ACC112 (cell line): ENCODE data around the gene ADGRD1.
"Not testable (repeated sequence)": the region's sequence is repeated elsewhere in the genome, so short reads cannot be mapped to it uniquely, and the experiment has no call there.

Experiments used
- H2AFZ ChIP-seq: fragments of 200-600 bp; sonication (generic); one replicate; pipeline ENCODE4 v1.6.0; 2017; ENCODE audit warnings: antibody characterized with exemption, low read length; ENCODE audit not compliant: unreplicated experiment
- H3K27ac ChIP-seq: fragments of 200-600 bp; sonication (generic); 2 replicates; pipeline ENCODE4 v1.5.1; 2014; ENCODE audit warnings: low read depth, mild to moderate bottlenecking, antibody characterized with exemption, low read length, moderate library complexity
- H3K27me3 ChIP-seq: fragments of 200-600 bp; sonication (generic); 2 replicates; pipeline ENCODE4 v1.6.1; 2014; ENCODE audit warnings: mild to moderate bottlenecking, antibody characterized with exemption, low read length, moderate library complexity, mixed read lengths; ENCODE audit not compliant: insufficient read depth
- H3K36me3 ChIP-seq: fragments of 200-600 bp; sonication (generic); 2 replicates; pipeline ENCODE4 v1.6.1; 2016; ENCODE audit warnings: mild to moderate bottlenecking, antibody characterized with exemption, low read length, moderate library complexity, mixed read lengths; ENCODE audit not compliant: insufficient read depth
- H3K4me1 ChIP-seq: fragments of 200-600 bp; sonication (generic); one replicate; pipeline ENCODE4 v1.6.1; 2016; ENCODE audit warnings: low read length, mixed read lengths; ENCODE audit not compliant: insufficient read depth, unreplicated experiment, control insufficient read depth
- H3K4me3 ChIP-seq: fragments of 200-600 bp; sonication (generic); 2 replicates; pipeline ENCODE4 v1.5.1; 2014; ENCODE audit warnings: mild to moderate bottlenecking, low read depth, low read length
- H3K79me2 ChIP-seq: fragments of 200-600 bp; sonication (generic); one replicate; pipeline ENCODE4 v1.6.0; 2016; ENCODE audit warnings: low read length; ENCODE audit not compliant: control insufficient read depth, unreplicated experiment, insufficient read depth

ADGRD1 gene

DNA sequence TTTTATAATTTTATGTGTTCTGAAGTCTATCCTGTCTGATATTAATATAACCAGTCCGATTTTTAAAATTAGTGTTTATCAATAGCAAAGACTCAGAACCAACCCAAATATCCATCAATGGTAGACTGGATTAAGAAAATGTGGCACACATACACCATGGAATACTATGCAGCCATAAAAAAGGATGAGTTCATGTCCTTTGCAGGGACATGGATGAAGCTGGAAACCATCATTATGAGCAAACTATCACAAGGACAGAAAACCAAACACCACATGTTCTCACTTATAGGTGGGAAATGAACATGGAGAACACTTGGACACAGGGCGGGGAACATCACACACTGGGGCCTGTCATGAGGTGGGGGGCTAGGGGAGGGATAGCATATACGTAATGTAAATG lies 16.2 kb upstream of the ADGRD1 start:
- not testable (repeated sequence) for H3K4me1 ChIP-seq, H3K27me3 ChIP-seq, H3K4me3 ChIP-seq, H3K36me3 ChIP-seq, H3K79me2 ChIP-seq, H2AFZ ChIP-seq, H3K27ac ChIP-seq

DNA sequence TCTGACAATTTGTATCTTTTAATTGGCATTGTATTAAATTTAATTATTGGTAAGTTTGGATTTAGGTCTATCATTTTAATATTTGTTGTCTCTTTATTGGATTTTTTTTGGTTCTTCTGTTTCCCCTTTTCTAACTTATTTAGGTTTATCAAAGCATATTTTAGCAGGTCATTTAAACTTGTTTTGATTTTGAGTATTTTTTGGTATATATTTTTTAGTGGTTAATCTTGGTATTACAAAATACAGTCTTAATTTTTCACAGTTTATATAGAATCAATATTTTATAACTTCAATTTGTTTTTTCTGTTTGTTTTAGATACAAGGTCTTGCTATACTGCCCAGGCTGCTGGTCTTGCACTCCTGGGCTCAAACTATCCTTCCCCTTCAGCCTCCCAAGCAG lies 15.5 kb upstream of the ADGRD1 start:
- Histone ChIP-seq H3K4me3 (no peak overlapping the region), H3K79me2 (no peaks in the 10 kb centered on the region), H3K27ac (no peak overlapping the region), H2AFZ (no peak overlapping the region), H3K27me3 (no peaks in the 10 kb centered on the region), H3K4me1 (no peaks in the 10 kb centered on the region), H3K36me3 (no peaks in the 10 kb centered on the region)

DNA sequence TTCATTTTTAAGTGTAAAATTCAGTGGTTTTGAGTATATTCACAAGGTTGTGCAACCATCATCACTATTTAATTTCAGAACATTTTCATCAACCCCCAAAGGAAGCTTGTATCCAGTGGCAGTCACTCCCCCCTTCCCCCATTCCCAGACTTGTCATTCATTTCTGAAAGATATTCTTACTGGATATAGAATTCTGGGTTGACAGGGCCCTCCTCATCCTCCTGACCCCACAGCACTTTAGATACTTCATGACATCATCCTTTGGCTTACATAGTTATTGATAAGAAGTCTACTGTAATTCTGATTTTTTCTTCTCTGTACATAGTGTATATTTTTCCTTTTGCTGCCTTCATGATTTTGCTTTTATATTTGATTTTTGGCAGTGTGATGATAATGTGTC lies 8.8 kb upstream of the ADGRD1 start:
- H2AFZ ChIP-seq = no peak overlapping the region
- no peaks in the 10 kb centered on the region for H3K4me1 ChIP-seq
- H3K79me2 ChIP-seq = no peaks in the 10 kb centered on the region
- no peaks in the 10 kb centered on the region for H3K27me3 ChIP-seq
- H3K4me3 ChIP-seq = no peak overlapping the region
- no peaks in the 10 kb centered on the region for H3K36me3 ChIP-seq
- H3K27ac ChIP-seq = no peak overlapping the region

DNA sequence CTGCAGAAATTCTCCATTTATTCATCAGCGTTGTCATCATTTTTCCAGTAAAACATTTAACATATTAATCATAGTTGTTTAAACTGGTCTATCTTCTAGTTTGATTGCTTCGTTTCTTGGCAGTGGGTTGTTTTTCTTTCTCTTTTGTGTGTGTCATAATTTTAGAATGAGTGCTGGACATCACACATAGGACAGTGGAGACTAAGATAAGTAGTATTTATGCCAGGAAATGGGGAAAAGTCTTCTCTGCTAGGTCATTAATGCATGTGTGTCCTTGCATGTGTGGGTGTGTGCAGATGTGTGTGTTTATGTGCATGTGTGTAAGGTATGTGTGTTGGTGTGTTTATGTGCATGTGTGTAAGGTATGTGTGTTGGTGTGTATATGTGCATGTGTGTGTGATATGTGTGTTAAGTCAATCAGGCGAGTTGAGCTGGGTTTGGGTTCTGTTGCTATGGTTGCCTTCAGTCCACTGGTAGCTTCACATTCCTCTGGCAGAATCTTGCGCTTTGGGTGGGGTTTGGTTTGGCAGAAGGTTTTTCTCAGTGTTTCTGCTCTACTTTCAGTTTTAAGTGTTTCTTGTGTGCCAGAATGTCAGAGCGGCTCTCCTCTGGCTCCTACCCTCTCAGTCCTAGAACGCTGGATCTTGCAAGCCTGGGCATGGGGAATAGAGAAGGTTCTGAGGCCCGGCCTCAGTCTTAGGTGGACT lies 7.8 kb upstream of the ADGRD1 start:
- Histone ChIP-seq H3K27me3 (no peaks in the 10 kb centered on the region), H3K4me1 (no peaks in the 10 kb centered on the region), H2AFZ (no peak overlapping the region), H3K4me3 (no peak overlapping the region), H3K79me2 (no peaks in the 10 kb centered on the region), H3K27ac (no peak overlapping the region), H3K36me3 (no peaks in the 10 kb centered on the region)

DNA sequence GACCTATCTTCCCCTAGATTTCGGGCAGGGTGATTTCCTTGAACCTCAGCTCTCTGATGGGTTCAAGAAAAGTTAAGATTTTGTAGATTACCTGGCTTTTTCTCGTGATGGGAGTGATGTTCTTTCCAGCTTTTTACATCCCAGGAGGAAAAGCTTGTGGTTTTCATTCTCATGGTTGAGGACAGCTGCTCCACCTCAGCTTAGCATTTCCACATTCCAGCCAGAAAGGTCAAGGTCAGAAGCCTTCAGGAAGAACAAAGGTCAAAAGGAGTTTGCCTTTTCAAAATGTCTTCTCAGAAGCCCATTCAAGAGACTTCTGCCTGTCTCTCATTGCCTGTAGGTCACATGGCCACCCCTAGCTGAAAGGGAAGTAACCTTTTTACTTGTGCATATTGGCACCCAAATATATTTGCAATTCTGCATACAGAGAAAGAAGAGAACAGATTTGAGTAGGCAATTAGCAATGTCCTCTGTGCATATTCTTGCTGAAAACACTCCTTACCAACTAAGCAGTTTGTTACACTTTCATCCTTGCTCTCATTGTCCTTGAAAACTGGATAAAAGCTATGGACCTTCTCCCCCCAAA lies 6.6 kb upstream of the ADGRD1 start:
- Histone ChIP-seq H2AFZ (no peak overlapping the region), H3K4me3 (no peak overlapping the region), H3K27me3 (no peaks in the 10 kb centered on the region), H3K4me1 (no peaks in the 10 kb centered on the region), H3K36me3 (no peaks in the 10 kb centered on the region), H3K27ac (no peak overlapping the region), H3K79me2 (no peaks in the 10 kb centered on the region)

DNA sequence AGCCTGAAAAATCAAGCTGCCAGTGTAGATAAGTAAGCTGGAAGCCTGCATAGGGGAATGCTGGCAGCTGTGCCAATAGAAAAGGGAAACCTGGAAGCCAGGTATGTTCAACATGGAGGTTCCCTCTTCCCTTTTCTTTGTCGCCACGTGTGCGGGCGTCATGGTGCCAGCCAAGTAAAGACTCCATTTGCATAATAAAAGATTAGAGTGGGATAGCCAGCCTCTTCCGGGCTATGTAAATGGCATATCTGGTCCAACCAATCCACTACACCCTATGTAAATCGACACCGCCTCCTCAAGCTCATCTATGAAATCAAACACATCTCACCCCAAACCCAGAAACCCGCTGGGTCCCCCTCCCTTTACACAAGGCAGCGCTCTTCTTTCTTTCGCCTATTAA lies 5.6 kb upstream of the ADGRD1 start:
- no peak overlapping the region for H3K27ac ChIP-seq
- no peaks in the 10 kb centered on the region for H3K4me1 ChIP-seq
- H2AFZ ChIP-seq = no peak overlapping the region
- H3K79me2 ChIP-seq = no peaks in the 10 kb centered on the region
- H3K36me3 ChIP-seq = no peaks in the 10 kb centered on the region
- H3K27me3 ChIP-seq = no peaks in the 10 kb centered on the region
- no peak overlapping the region for H3K4me3 ChIP-seq

DNA sequence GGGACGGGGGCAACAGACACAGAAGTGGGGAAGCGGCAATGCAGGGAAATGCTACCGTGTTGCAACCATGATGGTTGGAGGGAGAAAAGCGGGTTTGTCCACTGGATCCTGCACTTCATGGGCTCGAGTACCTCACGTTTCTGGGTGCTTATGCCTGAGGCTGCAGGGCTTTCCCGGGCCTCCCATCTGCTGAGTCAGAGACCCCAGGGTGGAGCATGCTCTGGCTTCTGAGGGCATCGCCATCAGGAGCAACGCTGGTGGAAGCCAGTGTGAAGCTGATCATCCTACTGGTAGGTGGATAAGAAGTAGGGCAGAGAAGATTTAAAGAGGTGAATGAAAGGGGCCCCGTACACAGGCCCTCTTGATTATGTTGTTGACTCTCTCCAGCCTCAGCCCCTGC lies 5.0 kb upstream of the ADGRD1 start:
- Histone ChIP-seq H3K27me3 (no peaks in the 10 kb centered on the region), H3K27ac (no peak overlapping the region), H3K4me1 (no peaks in the 10 kb centered on the region), H3K79me2 (no peaks in the 10 kb centered on the region), H3K4me3 (no peak overlapping the region), H2AFZ (no peak overlapping the region), H3K36me3 (no peaks in the 10 kb centered on the region)

DNA sequence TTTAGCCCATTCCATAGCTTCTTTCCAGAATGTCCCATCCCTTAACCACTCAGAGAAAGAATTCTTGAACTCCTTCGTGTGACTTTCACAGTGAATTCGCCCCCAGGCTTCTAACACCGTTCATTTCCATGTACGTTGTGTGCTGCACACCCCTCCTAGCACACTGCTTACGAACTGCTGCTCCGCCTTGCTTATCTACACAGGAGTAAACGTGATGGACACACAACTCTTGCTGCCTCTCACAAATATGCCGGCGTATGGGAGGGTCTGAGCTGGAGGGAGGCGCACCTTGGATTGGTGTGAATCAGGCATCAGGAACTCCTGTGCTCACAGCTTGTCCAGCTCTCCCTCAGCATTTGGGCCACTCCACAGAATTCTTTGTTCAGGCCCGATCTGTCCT lies 3.9 kb upstream of the ADGRD1 start:
- no peak overlapping the region for H3K4me3 ChIP-seq
- H3K4me1 ChIP-seq = no peaks in the 10 kb centered on the region
- no peaks in the 10 kb centered on the region for H3K79me2 ChIP-seq
- H3K27me3 ChIP-seq = peaks cover 7% of the 10 kb centered on the region; the same call in 1 of the 2 replicates
- H3K36me3 ChIP-seq = no peaks in the 10 kb centered on the region
- H2AFZ ChIP-seq = no peak overlapping the region
- no peak overlapping the region for H3K27ac ChIP-seq

DNA sequence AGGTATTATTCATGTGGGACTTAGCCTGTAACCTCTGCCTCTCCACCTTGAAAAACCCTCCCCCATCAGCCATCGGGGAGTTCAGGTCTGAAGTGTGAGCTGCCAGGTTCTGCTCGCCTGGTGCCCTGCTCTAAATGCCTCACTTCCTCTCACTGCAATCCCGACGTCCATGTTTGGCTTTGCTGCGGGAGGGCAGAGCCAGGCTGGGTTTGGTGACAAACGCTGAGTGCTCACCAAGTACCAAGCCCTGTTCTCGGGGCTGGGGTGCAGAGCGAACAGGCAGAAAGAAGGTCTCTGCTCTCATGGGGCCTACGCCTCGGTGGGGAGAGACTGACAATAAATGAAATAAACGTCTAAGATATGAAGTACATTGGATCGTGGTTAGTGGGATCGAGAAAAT lies 2.1 kb upstream of the ADGRD1 start:
- Histone ChIP-seq H2AFZ (no peak overlapping the region), H3K36me3 (no peaks in the 10 kb centered on the region), H3K4me1 (no peaks in the 10 kb centered on the region), H3K27ac (no peak overlapping the region), H3K79me2 (no peaks in the 10 kb centered on the region), H3K4me3 (no peak overlapping the region), H3K27me3 (peaks cover 7% of the 10 kb centered on the region; the same call in 1 of the 2 replicates)

DNA sequence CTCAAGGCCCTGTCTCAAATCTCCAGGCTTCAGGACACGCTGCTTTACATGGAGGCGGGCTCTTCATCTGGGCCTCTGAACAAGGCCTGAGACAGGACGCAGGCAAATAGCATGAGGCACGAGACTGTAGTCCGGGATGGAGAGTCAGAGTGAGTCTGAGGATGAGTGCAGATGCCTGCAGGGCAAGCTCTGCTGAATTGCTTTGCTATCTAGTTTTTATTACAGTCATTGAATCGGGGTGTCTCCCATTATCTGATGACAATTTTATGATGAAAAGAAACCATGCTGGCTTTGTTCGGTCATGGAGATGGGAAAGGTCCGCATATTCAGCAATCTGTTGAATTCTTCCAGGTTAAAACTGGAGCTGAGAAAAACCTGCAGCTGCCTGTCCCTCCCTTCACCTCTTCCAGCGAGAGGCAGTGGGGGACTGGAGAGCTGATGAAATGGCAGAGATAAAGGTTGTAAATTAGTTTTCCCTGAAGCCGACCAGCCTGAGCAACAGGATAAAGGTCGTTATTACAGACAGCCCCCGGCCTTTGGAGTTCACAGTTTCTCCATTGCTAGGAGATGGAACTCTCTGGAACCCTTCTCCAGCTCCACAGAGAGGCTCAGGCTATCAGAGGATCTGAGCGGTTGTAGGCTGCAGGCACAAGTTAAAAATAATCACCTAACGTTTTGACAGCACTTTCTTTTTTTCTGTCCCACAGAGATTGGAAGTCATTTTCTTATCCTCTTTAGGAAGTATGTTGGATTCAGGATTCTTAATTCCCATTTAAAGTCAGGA lies 1.3 kb upstream of the ADGRD1 start:
- H3K4me3 ChIP-seq = no peak overlapping the region
- H3K79me2 ChIP-seq = no peaks in the 10 kb centered on the region
- no peaks in the 10 kb centered on the region for H3K4me1 ChIP-seq
- no peak overlapping the region for H2AFZ ChIP-seq
- H3K27ac ChIP-seq = no peak overlapping the region
- peaks cover 7% of the 10 kb centered on the region; the same call in 1 of the 2 replicates for H3K27me3 ChIP-seq
- no peaks in the 10 kb centered on the region for H3K36me3 ChIP-seq

DNA sequence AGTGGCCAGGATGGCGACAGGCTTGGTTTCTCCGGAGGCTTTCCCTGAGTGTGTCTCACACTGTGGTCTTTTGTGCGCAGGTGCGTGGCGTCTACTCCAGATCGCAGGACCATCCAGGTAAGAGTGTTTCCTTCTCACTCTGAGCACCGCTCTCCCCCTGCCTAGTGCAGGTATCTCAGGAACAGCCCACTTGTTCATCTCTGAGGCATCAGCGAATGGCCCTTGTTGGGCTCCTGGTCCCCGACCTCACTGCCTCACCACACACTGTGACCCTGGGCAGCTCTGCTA lies 781 bp downstream of the ADGRD1 start:
- Histone ChIP-seq H3K27ac (no peak overlapping the region), H3K79me2 (no peaks in the 10 kb centered on the region), H2AFZ (no peak overlapping the region), H3K4me1 (no peaks in the 10 kb centered on the region), H3K4me3 (peak overlapping the region; percentile 64; the same call in 1 of the 2 replicates), H3K36me3 (no peaks in the 10 kb centered on the region), H3K27me3 (peaks cover 7% of the 10 kb centered on the region; the same call in 1 of the 2 replicates)
